NCI-H128 (cell line): ENCODE measurements around the gene ZBTB16.

Experiments
- DNase-seq: peaks from one replicate; lab custom pipeline; 2025; ENCODE audit not compliant: unreplicated experiment; lab: John Stamatoyannopoulos, UW

Gene ZBTB16

GRCh38 chr11:114147375-114148012, 88.0 kb downstream of the ZBTB16 start:
- no peak for DNase-seq

GRCh38 chr11:114148013-114148382, 88.5 kb downstream of the ZBTB16 start:
- DNase-seq: no peak

DNA sequence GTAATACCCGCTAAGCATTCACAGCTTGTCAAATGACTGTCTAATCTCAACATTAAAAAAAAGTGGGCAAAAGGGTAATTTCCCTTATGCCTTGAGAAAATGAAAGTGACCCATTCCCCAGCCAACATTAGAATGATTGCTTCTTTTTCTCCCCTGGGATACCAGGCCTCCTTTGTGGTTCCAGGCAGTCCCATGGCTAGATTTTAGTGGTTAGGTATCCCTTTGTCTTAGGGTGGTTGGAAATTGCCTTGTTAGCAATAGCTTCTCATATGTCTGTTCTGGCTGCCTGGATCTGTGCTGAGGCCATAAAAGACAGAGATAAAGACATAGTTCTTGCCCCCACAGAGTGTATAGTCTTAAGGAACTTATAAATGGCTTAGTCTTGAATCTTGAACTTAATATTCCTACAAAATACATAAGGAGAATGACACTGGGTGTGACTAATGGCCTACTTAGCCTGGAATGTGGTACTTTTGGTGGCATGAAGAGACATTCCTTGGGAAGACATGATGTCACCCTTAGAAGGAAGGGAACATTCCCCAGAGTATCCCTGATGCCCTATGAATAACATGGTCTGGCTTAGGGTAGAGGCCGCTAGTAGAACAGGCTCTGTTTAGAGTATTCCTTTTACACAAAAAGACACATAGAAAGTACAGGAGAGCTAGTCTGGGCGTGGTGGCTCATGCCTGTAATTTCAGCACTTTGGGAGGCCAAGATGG, 90.3 kb downstream of the ZBTB16 start:
- DNase-seq: no peak

- DNase-seq: no peak
These were observed 91.2 kb downstream of the ZBTB16 start for GRCh38 chr11:114150671-114151070.

DNA sequence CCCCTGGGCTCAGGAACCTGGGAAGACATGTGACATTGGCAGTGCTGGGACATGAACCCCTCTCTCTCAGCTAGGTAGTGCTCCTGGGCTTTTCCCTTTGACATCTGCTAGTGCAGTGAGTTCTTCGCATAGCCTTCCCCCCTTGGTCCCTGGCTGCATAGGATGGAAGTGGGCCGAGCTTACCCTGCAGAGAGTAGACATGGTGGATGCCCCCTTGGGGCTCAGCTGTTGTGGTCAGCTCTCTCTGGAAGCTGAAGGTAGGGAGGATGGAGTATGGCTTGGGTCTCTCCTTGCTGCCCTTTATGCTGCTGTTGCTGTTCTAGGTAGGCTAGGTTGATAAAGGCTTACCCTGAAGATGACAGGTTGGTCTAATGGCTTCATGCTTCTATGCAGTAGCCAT, 92.1 kb downstream of the ZBTB16 start:
- DNase-seq: no peak

- no peak for DNase-seq
These were observed 92.7 kb downstream of the ZBTB16 start for GRCh38 chr11:114152162-114152561.

GRCh38 chr11:114152785-114153184, 93.3 kb downstream of the ZBTB16 start:
- DNase-seq: no peak

DNA sequence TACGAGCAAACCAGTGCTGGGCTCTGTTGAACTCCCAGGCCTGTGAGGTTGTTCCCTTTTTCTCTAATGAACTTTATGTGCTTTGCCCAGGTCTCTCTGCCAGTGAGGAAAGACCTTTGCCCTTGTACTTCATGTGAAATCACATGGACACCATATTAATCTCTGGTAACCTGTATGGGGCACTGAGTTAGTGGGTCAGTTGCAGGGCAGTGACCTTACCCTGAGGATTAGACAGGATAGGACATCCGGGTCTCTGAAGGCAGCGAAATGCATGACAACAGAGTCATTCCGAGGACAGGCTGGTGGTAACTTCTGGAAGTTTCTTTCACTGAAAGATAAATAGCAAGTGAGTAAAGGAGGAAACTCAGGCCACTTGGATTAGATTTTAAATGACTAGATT, 93.7 kb downstream of the ZBTB16 start:
- no peak for DNase-seq

- no peak for DNase-seq
These were observed 94.9 kb downstream of the ZBTB16 start for GRCh38 chr11:114154271-114155047.

DNA sequence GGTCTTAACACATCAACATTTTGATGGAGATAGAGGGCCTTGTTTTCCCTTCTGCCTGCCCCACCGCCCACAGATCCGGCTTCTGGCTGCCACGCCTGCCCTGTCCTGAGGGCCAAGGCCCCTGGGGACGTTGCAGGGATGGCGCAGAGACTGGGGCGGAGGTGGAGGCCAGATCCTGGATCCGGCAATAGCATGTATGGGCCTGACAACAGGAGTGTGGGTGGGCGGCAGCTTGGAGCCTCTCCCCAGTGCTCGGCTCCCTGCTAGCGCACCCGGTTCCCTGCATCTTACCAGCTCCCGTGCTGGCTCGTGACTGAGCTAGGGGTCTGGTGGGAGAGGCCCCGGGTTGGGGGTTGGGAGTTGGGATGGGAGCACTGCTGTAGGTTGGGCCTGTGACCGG, 95.6 kb downstream of the ZBTB16 start:
- no peak for DNase-seq

DNA sequence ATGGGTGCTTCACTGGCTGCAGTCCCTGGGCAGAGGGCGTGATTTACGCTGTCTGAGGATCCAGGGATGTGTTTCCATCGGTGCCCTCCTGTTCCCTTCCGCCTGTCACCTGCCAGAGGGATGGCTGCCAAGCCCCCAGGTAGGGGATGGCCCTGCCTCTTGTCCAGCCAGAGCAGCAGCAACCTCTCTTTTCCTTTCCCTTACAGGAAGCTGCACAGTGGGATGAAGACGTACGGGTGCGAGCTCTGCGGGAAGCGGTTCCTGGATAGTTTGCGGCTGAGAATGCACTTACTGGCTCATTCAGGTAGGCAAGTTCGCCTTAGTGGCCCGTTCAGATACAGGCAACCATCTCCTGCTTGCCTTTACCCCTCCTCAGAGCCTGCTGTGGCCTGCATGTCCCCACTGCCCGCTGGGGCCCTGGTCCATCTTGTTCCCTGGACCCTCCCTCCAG, 96.6 kb downstream of the ZBTB16 start:
- DNase-seq: no peak

GRCh38 chr11:114156782-114157181, 97.3 kb downstream of the ZBTB16 start:
- DNase-seq: no peak

- DNase-seq: no peak
These were observed 98.1 kb downstream of the ZBTB16 start for GRCh38 chr11:114157476-114158050.

DNA sequence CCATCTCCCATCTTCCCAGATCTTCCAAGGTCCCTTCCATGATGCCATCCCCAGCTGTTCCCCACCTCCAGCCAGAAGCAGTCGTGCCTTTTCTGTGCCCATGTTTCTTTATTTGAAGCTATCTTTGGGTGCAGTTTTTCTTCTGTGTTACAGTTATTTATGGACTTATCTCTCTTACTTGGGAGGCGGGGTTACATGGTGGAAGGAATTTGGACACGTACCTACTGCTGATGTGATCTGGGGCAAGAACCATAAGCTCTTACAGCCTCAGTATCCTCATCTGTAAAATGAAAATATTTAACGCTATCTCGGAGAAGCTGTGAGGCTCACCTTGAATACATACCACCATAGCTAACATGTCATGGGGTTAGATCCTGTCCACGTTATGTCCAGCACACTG, 98.9 kb downstream of the ZBTB16 start:
- no peak for DNase-seq

DNA sequence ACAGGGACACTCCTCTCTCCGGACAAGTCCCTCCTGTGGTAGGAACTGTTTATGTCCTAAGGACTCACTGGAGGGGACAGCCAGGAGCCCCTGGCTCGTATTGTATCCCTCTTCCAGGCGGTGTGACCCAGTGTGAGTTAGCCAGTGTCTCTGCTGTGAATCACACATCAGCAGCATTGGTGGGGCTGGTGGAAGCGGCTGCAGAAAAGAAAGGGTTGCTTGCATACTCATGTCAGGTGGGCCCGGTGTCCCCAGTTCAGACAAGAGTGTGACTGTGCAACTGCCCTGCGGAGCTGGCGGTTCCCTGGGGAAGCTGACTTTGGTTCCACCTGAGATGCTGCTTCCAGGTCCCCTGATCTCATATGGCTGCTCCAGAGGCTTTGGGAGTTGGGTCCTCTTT, 99.4 kb downstream of the ZBTB16 start:
- no peak for DNase-seq

GRCh38 chr11:114159320-114159719, 99.8 kb downstream of the ZBTB16 start:
- DNase-seq: no peak

DNA sequence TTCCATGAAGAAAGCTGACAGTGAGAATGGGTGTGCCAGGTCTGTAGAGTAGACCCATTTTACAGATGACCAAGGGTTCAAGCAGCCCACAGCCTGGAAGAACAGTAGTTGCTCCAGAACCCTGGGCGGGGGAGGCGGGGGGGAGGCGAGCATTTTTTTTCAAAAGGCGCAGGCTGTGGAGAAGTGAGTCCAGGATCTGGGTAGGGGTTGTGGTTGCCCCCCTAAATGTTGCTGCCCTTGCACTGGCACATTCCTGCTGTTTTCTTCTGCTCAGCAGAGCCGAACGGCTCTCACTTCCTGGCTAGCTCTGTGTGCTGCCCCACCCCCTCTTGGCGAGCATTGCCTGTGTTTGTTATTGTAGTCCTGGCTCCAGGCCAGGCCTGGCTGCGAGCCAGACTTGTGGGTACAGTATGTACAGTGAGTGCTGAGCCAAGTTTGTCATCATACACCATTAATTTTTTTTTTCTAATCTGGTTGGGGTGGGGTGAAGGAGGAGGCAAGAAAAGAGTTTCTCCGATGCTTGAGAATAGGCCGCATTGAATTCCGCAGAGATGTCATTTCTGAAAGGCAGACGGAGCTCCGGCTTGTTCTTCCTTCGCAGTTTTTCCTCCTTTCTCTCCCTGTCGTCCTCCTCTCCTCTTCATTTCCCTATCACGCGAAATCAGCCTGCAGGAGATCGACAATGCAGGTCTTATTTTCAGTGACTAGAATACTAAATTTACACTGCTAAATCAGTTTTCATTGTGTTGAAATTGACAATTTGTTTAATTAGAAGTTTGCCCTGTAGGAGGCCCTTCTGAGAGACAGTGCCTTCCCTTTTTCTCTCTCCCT, 100.5 kb downstream of the ZBTB16 start:
- DNase-seq: peak; percentile 95

- DNase-seq: no peak
These were observed 101.4 kb downstream of the ZBTB16 start for GRCh38 chr11:114160894-114161293.

- no peak for DNase-seq
These were observed 102.2 kb downstream of the ZBTB16 start for GRCh38 chr11:114161486-114162250.

- DNase-seq: peak; percentile 87
These were observed 103.2 kb downstream of the ZBTB16 start for GRCh38 chr11:114162719-114163123.
